NCI-H1092 treated with DMSO at 0.1 percent for 48 hours (cell line): ENCODE results near the gene ABCA3.
"Not testable (repeated sequence)": the region's sequence is repeated elsewhere in the genome, so short reads cannot be mapped to it uniquely, and the experiment has no call there.

Experiments
- DNase-seq: peaks from one replicate; lab custom pipeline; 2025; lab: John Stamatoyannopoulos, UW

The ABCA3 gene

DNA sequence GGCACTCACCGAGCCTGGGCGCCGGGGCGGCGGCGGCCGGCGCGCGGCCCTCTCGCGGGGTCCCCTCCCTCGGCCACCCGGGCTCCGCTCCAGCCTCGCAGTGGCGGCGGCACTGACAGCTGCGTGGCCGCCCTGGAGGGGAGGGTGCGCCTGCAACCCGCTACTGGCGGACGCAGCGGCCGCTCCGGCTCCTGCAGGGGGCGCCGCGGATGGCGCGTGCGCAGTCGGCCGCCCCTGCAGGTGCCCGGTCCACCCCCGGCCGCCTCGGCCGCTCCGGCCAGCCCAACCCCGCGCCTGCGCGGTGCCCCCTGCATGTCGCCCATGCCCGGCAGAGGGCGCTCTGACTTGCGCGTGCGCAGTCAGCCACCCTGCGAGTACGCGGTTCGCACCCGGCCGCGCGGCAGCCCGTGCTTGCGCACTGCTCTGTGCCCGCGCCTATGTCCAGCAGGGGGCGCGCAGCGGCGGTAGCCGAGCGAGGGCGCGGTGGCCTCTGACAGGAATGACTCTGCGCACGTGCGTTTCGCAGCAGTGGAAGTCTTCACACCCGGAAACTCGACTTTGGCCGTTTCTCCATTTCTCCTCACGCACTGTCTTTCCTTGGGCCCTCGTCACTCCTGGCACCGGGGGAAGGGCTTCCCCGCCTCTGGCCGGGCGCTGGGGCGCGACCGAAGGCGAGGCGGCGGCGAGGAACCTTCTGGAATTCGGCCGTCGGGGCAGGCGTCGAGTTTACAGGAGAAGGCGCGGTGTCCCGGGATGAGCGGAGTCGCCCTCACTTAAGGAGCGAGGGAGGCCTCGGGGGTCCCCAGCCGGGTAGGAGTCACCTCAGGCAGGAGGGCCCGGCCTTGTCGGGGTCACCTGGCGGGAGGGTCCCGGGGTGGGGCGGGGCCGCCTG, at the start of gene ABCA3:
ABCA3 (minus strand) TSS at position 165 of the 892 bp plus-strand sequence. CDS start 14,262 bp downstream, outside the sequence.
- DNase-seq = peak; percentile 95

DNA sequence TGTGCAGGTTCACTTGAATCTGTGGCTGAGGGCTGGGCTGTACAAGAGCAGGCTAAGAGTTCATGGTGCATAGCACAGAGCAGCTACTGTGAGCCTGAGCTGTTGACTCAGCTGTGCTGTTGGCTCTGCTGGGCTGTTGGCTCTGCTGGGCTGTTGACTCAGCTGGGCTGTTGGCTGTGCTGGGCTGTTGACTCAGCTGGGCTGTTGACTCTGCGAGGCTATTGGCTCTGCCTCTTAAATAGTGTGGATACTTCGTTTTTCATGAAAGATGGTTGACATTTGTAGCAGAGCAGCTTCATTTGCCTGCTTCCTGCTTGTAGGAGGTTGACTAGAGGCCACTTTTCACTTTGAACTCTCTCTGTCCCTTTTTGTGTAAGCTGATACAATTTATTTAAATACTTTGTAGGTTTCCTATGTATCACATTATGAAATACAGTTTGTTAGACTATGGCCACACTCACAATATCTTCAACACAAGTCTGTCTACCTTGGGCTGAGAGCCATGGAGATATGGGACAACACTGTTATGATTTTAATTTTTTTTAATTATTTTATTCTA, 48.4 kb upstream of the ABCA3 start:
- DNase-seq = peak; percentile 79

DNA sequence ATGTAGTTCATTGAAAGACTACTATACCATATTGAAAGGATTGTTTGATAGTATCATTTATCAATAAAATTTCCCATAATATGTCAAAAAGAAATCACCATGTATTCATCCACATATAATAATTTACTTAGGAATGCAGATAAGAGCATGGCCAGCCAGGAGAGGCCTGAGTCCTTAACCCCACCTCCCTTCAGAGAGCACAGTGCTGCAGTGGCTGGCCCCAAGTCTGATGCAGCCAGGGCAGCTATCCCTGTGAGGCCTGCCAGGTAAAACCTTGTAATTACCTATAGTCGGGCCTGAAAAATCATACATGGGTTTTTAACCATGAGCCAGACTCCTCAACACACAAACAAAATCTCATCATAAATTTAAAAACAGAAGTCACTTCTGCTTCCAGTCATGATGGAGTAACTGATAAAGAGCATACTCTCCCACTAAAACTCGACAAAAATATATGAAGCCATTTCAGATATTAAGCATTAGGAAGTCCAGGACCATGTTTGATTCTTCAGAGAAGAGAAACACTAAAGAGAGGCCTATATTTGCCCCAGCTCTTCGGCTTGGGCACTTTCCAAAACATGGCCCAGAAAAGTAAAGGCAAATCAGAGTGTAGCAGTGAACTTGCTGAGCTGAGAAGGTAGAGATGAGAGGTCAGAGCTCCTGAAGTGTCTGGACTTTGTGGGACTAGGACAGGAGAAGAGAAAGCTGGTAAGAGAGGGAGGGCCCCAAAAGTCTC, 47.8 kb upstream of the ABCA3 start:
- DNase-seq = no peak

DNA sequence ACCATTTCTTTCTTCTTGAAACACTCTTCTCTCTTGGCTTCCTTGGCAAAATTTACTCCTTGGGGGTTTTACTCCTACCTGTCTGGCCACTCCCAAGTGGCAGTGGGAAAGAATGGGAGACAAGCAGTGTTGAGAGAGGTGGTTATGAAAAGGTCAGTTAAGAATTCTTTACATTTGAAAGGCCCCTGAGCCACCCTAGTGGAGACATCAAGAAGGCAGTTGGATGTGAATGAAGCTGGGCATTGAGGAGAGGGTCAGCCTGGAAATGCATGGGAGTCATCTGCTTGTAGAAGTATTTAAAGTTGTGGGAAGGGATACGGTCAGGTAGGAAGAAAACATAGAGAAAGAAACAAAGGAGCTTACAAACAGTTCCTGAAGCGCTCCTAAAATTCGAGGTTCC, 46.5 kb upstream of the ABCA3 start:
- DNase-seq = peak; percentile 27

GRCh38 chr16:2385982-2386381, 45.5 kb upstream of the ABCA3 start:
- not testable (repeated sequence) for DNase-seq

DNA sequence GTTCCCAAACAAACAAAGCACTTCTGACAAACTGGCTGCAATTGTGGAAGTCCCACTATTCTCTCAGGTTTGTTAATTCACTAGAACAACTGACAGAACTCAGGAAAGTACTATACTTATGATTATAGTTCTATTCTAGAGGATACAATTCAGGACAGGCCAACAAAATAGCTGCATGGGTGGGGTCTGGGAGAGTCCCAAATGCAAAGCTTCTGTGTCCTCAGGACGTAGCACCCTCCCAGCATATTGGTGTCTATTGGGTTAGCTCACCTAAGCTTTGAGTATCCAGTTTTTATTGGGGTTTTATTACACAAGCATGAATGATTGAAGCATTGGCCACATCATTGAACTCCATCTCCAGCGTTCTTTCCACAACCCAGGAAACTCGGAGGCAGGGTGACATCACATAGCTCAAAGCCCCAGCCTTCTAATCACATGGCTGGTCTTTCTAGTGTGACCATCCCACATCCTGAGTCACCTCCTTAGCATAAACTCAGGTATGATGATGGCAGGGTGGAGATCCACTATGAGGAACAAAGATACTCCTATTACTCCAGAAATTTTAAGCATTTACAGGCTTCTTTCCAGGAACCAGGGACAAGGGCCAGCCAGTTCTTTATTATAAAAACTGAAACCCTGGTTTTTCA, 44.8 kb upstream of the ABCA3 start:
- DNase-seq = no peak

DNA sequence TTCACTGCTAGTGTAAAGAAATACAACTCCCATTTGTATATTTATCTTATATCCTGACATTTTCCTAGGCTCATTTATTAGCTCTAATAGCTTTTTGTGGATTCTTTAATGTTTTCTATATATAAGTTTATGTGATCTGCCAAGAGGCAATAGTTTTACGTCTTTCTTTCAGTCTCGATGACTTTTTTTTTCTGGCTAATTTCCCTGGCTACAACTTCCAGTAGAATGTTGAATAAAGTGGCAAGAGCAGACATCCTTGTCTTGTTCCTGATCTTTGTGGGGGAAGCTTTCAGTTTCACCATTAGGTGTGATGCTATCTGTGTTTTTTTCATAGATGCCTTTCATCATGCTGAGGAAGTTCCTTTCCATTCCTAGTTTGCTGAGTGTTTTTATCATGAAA, 43.9 kb upstream of the ABCA3 start:
- DNase-seq = no peak

GRCh38 chr16:2383501-2383900, 43.0 kb upstream of the ABCA3 start:
- no peak for DNase-seq

DNA sequence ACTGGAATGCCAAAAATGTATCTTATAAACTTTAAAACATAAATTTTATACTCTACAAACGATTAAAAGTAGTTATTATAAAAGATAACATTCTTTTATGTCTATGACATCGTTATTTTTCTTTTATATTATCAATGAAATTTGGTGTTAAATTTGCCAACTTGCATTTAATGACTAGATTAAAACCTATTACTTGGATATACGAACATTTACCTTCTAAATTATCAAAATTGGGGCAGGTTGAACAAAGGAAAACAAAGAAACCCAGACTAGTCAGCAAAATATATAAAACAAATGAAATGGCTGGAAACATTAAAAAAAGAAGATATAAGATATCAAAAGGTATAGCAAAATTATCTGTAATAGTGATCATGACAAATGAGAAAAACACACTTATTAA, 34.1 kb upstream of the ABCA3 start:
- DNase-seq = no peak

DNA sequence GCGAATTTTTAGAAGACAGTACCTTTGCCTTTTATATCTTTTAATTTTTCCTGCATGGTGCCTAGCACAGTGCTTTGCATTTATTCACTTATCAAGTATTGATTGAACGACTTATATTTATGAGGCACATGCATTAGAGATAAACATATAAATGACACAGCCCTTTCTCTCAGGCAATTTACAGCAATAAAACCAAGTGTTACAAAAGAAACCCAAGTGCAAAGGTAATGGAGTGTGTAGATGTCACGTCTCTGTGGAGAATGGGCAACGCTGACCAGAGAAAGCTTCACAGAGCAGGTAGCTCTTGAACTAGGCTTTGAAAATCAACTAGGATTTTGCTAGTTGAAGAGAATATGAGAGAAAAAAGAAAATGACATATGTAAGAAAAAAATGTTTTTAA, 32.6 kb upstream of the ABCA3 start:
- no peak for DNase-seq

DNA sequence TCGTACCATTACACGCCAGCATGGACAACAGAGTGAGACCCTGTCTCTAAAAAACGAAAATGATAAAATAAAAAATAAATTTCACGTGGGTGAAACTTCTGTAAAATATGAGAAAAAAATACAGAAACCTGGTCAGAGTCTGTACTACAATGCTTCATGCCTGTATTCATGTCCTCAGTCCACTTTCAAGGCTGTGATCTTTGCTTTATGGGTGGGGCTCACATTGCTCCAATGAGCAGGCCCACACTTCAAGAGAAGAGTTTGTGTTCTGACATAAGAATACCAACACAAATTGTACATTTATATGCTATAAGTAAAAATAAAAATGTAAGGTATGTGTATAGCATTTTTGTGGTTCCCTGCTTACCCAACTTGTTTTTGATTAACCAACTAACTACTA, 32.2 kb upstream of the ABCA3 start:
- DNase-seq = no peak

GRCh38 chr16:2371421-2371820, 30.9 kb upstream of the ABCA3 start:
- no peak for DNase-seq

- no peak for DNase-seq
Observed at GRCh38 chr16:2370721-2371120, 30.2 kb upstream of the ABCA3 start.

DNA sequence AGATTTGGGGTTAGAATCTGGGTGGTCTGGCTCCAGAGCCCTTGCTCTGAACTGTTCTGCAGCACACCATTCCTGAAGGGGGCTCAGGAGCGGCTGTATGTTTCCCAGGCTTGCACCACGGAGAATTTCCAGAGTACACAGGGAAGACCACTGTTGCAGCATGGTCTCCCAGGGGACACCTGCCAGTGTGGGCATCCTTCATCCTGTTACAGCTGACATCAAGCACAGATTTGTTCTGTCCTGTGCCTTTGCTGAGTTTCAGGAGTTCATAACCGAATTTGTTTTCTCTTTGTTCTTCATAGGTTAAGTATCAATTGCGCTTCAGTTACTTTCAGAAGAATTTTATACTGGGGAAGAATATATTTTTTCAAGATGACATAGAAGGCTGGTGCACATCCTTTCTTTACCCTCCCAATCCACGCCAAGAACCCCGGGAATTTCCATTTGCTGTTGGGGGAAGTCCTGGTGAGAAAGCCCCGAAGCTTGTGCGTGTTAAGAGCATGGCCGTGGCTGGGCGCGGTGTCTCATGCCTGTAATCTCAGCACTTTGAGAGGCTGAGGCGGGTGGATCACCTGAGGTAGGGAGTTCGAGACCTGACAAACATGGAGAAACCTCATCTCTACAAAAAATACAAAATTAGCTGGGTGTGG, 26.3 kb upstream of the ABCA3 start:
- no peak for DNase-seq

DNA sequence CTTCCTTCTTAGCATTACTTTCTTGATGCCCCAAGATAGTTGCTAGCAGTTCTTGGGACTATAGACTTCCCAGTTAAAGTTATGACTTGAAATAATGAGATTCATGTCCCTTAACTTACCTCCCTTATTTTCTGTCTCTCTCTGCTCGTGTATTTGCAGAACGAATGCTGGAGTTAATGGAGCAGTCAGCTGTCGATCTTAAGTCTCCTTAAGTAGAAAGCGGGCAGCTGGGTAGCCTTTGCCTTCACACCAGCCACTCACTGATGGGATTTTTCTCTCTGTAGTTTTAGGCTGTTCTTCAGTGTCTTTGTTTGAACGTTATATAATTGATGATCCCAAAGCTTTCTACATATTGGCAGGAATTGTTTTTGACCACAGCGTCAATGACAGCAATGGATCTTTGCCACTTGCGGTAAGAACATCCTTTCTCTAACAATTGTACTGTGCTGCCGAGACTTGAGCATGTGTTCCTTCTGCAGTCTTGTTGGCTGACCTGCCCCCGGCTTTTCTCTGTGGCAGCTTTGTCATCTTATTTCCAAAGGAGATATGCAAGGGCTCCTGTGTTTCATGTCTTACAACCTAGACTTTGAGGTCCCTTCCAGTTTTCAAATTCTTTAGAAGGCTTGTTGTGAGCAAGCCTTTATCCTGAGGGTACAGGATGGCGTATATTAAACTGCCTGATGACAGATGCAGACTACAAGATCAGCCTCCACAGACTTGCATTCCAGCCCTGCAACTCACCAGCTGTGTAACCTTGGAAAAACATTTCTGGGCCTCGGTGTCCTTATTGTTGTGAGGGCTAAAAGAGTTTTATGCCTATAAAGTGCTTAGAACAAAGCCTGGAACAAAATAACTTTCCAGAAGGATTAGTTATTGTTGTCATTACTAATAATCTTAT, 25.1 kb upstream of the ABCA3 start:
- no peak for DNase-seq

GRCh38 chr16:2364638-2365210, 24.2 kb upstream of the ABCA3 start:
- peak; percentile 17 for DNase-seq

DNA sequence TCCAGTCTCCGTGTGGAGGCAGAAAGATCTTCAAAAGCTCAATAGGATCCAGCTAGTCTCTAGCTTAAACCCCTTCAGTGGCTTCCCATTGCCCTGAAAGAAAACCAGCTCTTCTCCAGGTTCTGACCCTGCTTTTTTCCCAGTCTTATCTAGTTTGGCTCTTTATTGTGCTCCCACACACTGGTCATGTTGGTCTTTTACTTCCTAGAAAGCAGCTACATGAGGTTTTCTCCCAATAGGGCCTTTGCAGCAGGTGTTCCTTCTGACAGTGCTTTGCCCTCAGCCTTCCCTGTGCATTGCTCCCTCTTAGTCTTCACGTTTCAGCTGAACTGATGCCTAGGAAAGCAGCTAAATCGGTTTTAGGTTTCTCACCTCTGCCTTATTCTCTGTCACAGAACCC, 21.7 kb upstream of the ABCA3 start:
- DNase-seq = no peak

DNA sequence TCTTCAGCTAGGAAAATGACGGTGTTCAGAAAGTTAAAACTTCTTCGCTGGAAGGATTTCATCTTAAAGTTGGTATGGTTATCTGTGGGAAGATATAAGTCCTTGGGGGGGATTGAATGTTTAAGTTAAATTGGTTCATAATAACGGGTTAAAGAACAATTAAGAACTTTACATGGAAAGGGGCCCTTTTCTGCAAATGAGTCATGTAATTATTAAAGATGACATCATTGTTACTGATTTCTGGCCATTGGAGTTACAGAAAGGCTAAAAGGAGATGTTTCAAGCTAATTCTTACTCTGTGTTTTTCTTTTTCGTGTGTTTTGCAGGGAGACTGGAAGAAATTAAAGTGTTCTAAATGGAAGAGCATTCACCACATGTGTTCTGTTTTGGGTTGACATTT, 20.6 kb upstream of the ABCA3 start:
- DNase-seq = no peak

GRCh38 chr16:2359919-2360318, 19.4 kb upstream of the ABCA3 start:
- no peak for DNase-seq

- no peak for DNase-seq
Observed at GRCh38 chr16:2358811-2359210, 18.3 kb upstream of the ABCA3 start.

- DNase-seq = no peak
Observed at GRCh38 chr16:2357331-2357730, 16.8 kb upstream of the ABCA3 start.
